Endometrial microvascular endothelial cells (primary cell): Measurements from ENCODE around the gene DPEP1. TPM values are rescaled to one million over a fixed set of nuclear protein-coding genes. Genes with fewer than 3 reads are reported as not detected.
"Not testable (repeated sequence)": the region's sequence is repeated elsewhere in the genome, so short reads cannot be mapped to it uniquely, and the experiment has no call there.

Experiments used
- in situ Hi-C: cut with HindIII; loops from 2 replicates; pipeline ENCODE4 v1.10.0; 2017; ENCODE audit warnings: low sequenced_read_pairs, low pct_unique_long_range_greater_than_20kb; ENCODE audit errors: inconsistent ontology term
- total RNA-seq: library from RNA; depleted of rRNA; stranded (reverse); fragments of >200 nt; gene quantifications from one replicate; pipeline ENCODE4 v1.2.3, GENCODE V29; 2015; ENCODE audit errors: inconsistent ontology term

Gene DPEP1
- total RNA-seq, 1 donor from 2014 or later: not detected

DNA sequence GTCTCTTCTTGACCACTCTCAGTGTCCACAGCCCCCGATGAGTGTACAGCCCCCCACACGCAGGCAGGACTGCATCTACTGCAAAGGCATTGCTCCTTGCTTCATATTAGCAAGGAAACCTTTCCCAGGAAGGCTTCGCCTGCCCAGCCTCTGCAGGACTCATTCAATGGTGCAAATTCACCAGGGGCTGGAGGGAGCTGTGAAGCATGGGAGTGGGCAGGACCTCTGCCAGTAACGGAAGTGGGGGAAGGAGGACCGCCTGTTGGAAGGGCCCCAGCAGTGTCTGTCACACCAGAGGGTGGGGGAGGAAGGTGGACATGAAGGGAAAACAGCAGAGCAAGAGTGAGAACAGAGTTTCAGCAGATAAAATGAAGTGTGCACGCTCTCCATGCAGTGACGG, 46.7 kb downstream of the DPEP1 start:
- in situ Hi-C loops: no loop called here

- in situ Hi-C loops: no loop called here
These were observed 47.8 kb downstream of the DPEP1 start for GRCh38 chr16:89661215-89661614.

DNA sequence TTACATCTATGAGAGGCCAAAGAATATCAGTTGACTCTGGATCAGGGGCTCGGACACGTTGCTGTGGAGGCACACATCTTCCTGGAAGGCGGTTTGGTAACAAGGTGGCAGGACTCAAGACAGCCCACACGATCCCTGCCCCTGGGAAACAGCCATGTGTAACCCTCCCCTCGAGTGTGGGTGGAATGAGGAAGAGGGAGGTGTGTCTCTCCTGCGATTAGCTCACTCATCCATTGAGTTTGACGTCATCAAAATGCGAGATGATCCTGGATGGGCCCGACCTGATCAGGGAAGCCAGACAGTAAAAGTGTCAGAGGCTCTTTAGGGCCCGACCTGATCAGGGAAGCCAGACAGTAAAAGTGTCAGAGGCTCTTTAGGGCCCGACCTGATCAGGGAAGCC, 50.8 kb downstream of the DPEP1 start:
- in situ Hi-C loops: not testable (repeated sequence)

GRCh38 chr16:89667000-89667399, 53.6 kb downstream of the DPEP1 start:
- in situ Hi-C loops: not testable (repeated sequence)

DNA sequence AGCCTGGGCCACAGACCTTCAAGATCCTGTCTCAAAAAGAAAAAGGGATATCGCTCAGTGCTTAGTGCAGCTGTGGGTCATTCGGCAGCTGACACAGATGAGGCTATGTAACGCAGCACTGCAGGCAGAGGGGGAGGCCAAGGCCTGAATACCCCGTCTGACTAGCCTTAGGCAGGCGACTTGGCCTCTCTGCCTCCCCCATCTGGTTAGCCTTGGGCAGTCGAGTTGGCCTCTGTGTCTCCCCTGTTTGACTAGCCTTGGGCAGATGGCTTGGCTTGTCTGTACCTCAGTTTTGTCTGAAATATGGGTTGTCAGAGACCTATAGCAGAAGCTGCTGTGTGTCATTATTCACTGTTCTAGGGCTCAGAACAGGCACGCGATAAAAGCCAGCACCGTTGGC, 54.2 kb downstream of the DPEP1 start:
- in situ Hi-C loops: no loop called here

GRCh38 chr16:89668790-89669158, 55.3 kb downstream of the DPEP1 start:
- in situ Hi-C loops: no loop called here

GRCh38 chr16:89669755-89670154, 56.3 kb downstream of the DPEP1 start:
- in situ Hi-C loops: no loop called here

DNA sequence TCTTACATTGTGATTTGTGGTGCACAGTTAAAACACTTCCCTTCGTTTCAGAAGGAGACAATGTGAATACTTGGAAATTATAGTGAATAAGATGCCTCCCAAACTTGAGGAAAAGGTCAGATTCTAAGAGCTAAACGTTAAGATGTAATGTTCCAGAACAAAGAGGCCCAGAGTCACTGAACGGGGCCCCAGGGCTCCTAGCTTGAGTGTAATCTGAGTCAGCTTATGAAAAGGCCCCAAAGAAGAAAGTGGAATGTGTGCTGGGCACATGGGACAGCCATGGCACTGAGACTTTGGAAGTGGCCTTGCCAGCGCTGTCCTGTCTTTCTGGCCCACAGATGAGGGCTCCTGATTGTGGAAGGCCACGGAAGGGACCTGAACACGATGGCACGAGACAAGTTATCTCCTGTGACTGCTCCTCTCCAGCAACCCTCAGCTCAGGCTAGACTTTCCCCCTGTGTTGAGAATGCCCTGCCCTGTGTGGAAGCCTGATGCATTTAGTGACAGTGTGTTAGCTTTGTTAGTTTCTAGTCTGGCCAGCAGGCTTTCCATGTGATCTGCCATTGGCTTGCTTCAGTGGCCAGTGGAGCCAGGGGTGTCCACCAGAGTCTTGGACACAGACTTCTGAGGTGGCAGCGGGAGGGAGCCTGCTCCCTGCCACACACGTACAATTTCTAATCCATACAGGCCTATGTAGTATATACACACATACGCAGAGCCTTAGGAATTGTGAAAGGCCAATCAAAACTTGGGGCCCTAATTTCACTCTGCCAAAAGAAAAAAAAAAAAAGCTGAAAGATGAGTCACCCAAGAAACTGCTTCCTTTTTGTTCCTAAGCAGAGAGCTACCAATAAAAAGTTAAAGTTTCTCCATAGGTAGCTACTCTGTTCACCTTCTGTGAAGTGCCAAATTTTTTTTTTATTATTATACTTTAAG, 57.3 kb downstream of the DPEP1 start:
- in situ Hi-C loops: no loop called here

- in situ Hi-C loops: not testable (repeated sequence)
These were observed 58.1 kb downstream of the DPEP1 start for GRCh38 chr16:89671565-89671964.

DNA sequence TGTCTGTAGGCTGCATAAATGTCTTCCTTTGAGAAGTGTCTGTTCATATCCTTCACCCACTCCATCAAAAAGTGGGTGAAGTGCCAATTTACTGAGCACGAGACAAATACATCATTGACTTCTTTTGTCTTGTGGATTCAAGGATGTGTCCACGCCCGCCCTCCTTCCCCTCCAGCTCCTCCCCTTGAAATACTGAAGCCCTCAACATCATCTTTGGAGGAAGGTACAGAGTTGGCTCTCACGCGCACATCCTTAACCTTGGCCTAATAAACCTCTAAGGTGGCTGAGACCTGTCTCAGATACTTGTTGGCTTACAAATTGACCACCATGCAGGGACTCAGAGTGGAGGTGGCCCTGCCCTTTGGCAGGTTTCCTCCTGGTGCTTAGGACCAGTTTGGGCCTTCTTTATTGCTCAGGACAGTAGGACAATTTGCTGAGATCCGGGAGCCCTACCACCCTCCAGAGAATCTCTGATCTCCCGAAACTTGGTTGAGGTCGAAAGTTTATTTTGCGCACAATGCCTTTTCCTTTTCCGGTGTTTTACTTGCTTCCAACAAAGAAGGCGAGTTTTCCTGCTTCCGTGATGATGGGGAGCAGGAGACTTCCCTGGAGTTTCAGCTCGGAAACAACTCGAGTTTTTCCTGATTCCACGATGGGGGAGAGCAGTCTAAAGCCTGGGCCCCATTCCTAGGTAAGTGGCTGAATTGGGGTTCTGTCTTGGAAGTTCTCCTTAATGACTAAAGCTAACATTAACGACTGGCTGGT, 58.9 kb downstream of the DPEP1 start:
- in situ Hi-C loops: no loop called here

- in situ Hi-C loops: no loop called here
These were observed 64.8 kb downstream of the DPEP1 start for GRCh38 chr16:89678258-89678657.

DNA sequence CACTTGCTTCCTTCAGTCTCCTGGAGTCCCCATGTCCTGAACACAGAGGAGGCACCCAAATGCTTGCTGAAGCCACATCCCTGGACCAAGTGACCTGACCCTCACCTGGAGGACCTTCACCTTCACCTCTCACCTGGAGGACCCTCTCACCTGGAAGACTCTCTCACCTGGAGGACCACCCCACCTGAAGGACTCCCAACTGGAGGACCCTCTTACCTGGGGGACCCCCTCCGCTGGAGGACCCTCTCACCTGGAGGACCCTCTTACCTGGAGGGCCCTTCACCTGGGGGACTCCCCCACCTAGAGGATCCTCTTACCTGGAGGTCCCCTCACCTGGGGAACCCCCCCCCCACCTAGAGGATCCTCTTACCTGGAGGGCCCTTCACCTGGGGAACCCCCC, 72.5 kb downstream of the DPEP1 start:
- in situ Hi-C loops: no loop called here

DNA sequence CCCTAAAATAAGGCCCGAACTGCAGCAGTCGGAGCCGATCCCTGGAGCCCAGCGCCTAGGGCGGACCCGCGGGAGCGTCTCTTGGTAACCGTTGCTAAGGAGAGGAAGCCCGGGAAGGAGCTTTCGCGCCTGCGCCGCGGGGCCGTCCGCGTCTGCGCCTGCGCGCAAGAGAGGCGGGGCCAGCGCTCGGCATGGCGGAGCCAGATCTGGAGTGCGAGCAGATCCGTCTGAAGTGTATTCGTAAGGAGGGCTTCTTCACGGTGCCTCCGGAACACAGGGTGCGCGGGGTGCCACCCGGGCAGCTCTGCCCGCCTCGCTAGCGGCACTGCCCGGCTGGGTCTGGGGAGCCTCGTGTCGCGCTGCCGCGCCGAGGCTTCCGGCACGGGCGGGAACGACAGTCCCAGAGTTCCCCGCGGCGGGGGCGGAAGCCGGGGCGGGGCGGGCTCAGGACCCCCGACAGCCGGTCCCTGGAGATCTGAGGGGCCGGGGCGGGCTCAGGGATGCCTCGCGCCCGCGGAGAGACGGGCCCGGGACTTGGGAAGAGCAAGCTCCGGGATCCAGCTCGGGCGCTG, 73.2 kb downstream of the DPEP1 start, which contains the start of gene CDK10:
Gene CDK10, plus strand, starts transcription at position 170 of the 572 bp plus-strand sequence. Its CDS starts 22 bp downstream, at position 192.
- in situ Hi-C loops: no loop called here

DNA sequence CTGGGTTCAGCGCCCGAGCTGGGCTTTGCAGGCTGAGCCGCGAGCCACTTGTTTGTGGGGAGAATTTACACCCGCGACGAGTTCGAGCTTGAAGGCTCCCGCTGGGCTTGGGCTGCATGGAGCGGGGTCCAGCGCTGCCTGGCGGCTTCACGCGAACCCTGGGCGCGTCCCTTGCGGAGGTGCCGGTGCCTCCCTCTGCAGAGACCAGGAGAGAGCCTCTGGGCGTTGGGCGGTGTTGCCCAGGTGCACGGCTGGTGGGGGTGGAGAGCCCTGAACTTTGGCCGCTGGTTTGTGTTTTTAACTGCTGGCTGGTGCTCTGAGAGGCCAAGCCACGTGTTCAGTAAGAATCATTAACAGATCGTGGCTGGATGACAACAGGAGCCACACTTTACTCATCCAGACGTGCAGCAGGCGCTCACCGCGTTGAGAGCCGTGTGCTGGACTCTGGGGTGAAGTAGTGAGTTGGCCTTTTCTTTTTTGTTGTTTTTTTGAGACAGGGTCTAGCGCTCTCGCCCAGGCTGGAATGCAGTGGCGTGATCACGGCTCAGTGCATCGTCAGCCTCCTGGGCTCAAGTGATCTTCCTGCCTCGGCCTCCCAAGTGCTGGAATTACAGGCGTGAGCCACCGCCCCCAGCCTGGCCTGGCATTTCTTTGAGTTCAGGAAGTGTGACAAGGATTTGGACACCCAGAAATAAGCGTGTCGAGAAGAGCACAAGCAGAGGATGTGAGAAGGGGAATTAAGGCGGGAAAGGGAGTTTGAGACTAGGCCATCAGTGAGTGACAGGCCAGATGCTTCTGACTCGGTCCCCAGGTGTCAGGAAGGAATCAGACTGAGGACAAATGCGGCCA, 73.9 kb downstream of the DPEP1 start:
- in situ Hi-C loops: no loop called here

Other genes starting within 250 kb of the DPEP1 start
- 72.5 TPM for gene ANKRD11, start 123.1 kb upstream of the DPEP1 start, total RNA-seq
- gene SPG7, start 105.2 kb upstream of the DPEP1 start, total RNA-seq: 67.8 TPM
- gene RPL13, start 53.0 kb upstream of the DPEP1 start, total RNA-seq: 4,119 TPM
- gene CPNE7, start 37.9 kb upstream of the DPEP1 start, total RNA-seq: 22.9 TPM
- gene CHMP1A, start 44.1 kb downstream of the DPEP1 start, total RNA-seq: 110 TPM
- 7.9 TPM for gene SPATA33, start 44.2 kb downstream of the DPEP1 start, total RNA-seq
- 58.4 TPM for gene CDK10, start 73.0 kb downstream of the DPEP1 start, total RNA-seq
- 14.0 TPM for gene SPATA2L, start 88.1 kb downstream of the DPEP1 start, total RNA-seq
- 3.4 TPM for gene VPS9D1, start 107.3 kb downstream of the DPEP1 start, total RNA-seq
- 24.6 TPM for gene ZNF276, start 107.9 kb downstream of the DPEP1 start, total RNA-seq
- 33.1 TPM for gene FANCA, start 203.0 kb downstream of the DPEP1 start, total RNA-seq
- 0.19 TPM for gene SPIRE2, start 214.8 kb downstream of the DPEP1 start, total RNA-seq